ENCODE measurements around the gene ZFPM1.

Gene ZFPM1

GRCh38 chr16:88526008-88526905 is 73.2 kb downstream of the ZFPM1 start:
- no peak for DNase-seq (ENCODE audit: low read depth, low spot score)

- no peak for DNase-seq (ENCODE audit: low read depth, low spot score)
Measured at GRCh38 chr16:88526906-88527185, 73.8 kb downstream of the ZFPM1 start.

GRCh38 chr16:88527186-88527936 is 74.3 kb downstream of the ZFPM1 start:
- DNase-seq (ENCODE audit: low read depth, low spot score): peak; percentile 46

- no peak for DNase-seq (ENCODE audit: low read depth, low spot score)
Measured at GRCh38 chr16:88527937-88528743, 75.1 kb downstream of the ZFPM1 start.

- no peak for DNase-seq (ENCODE audit: low read depth, low spot score)
Measured at GRCh38 chr16:88528902-88529318, 75.8 kb downstream of the ZFPM1 start.

GRCh38 chr16:88529596-88529995 is 76.5 kb downstream of the ZFPM1 start:
- DNase-seq (ENCODE audit: low read depth, low spot score): no peak

- DNase-seq (ENCODE audit: low read depth, low spot score): no peak
Measured at GRCh38 chr16:88530051-88530857, 77.2 kb downstream of the ZFPM1 start.

- no peak for DNase-seq (ENCODE audit: low read depth, low spot score)
Measured at GRCh38 chr16:88530858-88531203, 77.8 kb downstream of the ZFPM1 start.

- DNase-seq (ENCODE audit: low read depth, low spot score): no peak
Measured at GRCh38 chr16:88531346-88531745, 78.3 kb downstream of the ZFPM1 start.

GRCh38 chr16:88531931-88532433 is 78.9 kb downstream of the ZFPM1 start:
- DNase-seq (ENCODE audit: low read depth, low spot score): no peak

GRCh38 chr16:88532434-88533241 is 79.6 kb downstream of the ZFPM1 start:
- DNase-seq (ENCODE audit: low read depth, low spot score): no peak

- DNase-seq (ENCODE audit: low read depth, low spot score): no peak
Measured at GRCh38 chr16:88533381-88533917, 80.4 kb downstream of the ZFPM1 start.

- peak; percentile 60 for DNase-seq (ENCODE audit: low read depth, low spot score)
Measured at GRCh38 chr16:88533932-88534637, 81.0 kb downstream of the ZFPM1 start.

- DNase-seq (ENCODE audit: low read depth, low spot score): no peak
Measured at GRCh38 chr16:88534638-88535190, 81.6 kb downstream of the ZFPM1 start.

- DNase-seq (ENCODE audit: low read depth, low spot score): no peak
Measured at GRCh38 chr16:88535191-88535856, 82.2 kb downstream of the ZFPM1 start.

- DNase-seq (ENCODE audit: low read depth, low spot score): no peak
Measured at GRCh38 chr16:88535857-88536222, 82.8 kb downstream of the ZFPM1 start.

- no peak for DNase-seq (ENCODE audit: low read depth, low spot score)
Measured at GRCh38 chr16:88536510-88536909, 83.4 kb downstream of the ZFPM1 start.

- DNase-seq (ENCODE audit: low read depth, low spot score): no peak
Measured at GRCh38 chr16:88536971-88537751, 84.1 kb downstream of the ZFPM1 start.

Data from activated naive CD8-positive, alpha-beta T cell treated with anti-CD3 and anti-CD28 coated beads, Interleukin-2, amount 50 U/mL, for 16 hours (primary cell).